ENCODE data around the gene CIDEA. TPM values are rescaled to one million over a fixed set of nuclear protein-coding genes. Genes with fewer than 3 reads are reported as not detected.

The CIDEA gene
- total and polyA plus RNA-seq, 9 of the 15 experiments (the other 6 are each of a cell fraction or from before 2014, with no cell fraction given) = not detected

GRCh38 chr18:12271376-12272235 lies 17.4 kb downstream of the CIDEA start (continued):
- TF ChIP-seq ZBTB17 (CRISPR knock-in tag; IDR thresholded peaks at IDR 0.05) = no peak
- TF ChIP-seq ZKSCAN3 (CRISPR knock-in tag; IDR thresholded peaks at IDR 0.05) = no peak
- TF ChIP-seq TCF7L2 (IDR thresholded peaks at IDR 0.05; ENCODE audit: low read depth, low read length) = no peak
- no peak for TF ChIP-seq ZNF445 (CRISPR knock-in tag; IDR thresholded peaks at IDR 0.05; ENCODE audit: low read depth)
- TF ChIP-seq SUPT5H (IDR thresholded peaks at IDR 0.05) = peak; percentile 61; the same call in 1 of the 2 replicates
- TF ChIP-seq C11orf30 (IDR thresholded peaks at IDR 0.05; ENCODE audit: low read depth) = no peak
- TF ChIP-seq CC2D1A (IDR thresholded peaks at IDR 0.05) = no peak
- no peak for TF ChIP-seq ZNF589 (CRISPR knock-in tag; IDR thresholded peaks at IDR 0.05; ENCODE audit: low read depth)
- TF ChIP-seq DACH1 (IDR thresholded peaks at IDR 0.05; ENCODE audit: partially characterized antibody) = no peak
- peak; percentile 26; the same call in 1 of the 2 replicates for TF ChIP-seq MAX (CRISPR knock-in tag; IDR thresholded peaks at IDR 0.05)
- TF ChIP-seq ZNF318 (IDR thresholded peaks at IDR 0.05; ENCODE audit: borderline replicate concordance in 1 of 2, low read depth in 1 of 2) = no peak
- TF ChIP-seq ID3 (CRISPR knock-in tag; IDR thresholded peaks at IDR 0.05) = no peak
- no peak for TF ChIP-seq ID3 (tag; IDR thresholded peaks at IDR 0.05)
- no peak for TF ChIP-seq ZNF212 (CRISPR knock-in tag; IDR thresholded peaks at IDR 0.05)
- TF ChIP-seq ZNF436 (CRISPR knock-in tag; IDR thresholded peaks at IDR 0.05) = no peak
- no peak for TF ChIP-seq NR3C1 (CRISPR knock-in tag; IDR thresholded peaks at IDR 0.05)
- no peak for TF ChIP-seq ZNF766 (CRISPR knock-in tag; conservative IDR thresholded peaks at IDR 0.05)
- no peak for TF ChIP-seq ATF4 (CRISPR knock-in tag; IDR thresholded peaks at IDR 0.05)
- TF ChIP-seq ZNF175 (CRISPR knock-in tag; IDR thresholded peaks at IDR 0.05; ENCODE audit: low read depth) = no peak

All from K562 (cell line).